ENCODE results near the gene PMS2.

Gene PMS2

DNA sequence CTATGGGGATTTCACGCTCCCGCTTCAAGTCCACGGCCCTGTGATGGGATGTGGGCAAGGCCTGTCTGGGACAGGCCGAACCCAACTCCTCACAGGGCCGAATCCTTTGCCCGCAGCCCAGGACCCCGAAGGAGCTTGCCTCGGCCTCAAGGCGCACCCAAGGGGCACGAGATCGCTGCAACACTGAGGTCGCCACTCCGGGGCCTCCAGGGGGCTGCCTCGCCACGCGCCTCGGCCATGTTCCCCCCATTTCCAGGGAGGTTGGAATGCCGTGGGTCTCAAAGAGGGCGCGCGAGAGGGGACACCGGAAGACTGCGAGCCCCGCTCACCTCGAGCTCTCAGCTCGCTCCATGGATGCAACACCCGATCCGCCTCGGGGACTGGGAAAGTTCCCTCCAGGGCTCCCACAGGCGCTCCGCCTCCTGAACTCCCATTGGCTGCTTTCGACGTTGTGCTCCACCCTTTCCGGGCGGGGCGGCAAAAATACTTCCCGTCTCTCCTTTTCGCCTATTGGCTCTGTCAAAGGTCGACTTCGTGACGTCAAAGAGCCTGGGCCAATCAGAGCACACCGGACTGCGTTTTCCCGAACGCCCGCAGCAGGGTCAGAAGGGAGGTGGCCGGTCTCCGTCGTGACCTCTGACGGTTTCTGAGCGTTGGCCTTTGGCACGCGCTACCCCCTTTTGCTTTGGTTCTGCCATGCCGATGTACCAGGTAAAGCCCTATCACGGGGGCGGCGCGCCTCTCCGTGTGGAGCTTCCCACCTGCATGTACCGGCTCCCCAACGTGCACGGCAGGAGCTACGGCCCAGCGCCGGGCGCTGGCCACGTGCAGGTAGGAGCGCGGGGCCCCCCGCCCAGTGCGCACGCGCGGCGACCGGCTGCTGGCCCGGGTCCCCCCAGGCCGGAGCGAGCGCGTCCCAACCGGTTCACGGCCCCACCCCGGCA, at the start of gene PMS2, which contains the start of gene AIMP2 (continued):
- peak; percentile 80 for TF ChIP-seq ZNF629 (tag by site-specific recombination; IDR thresholded peaks at IDR 0.05)
- peak; percentile 44; the same call in 1 of the 2 replicates for TF ChIP-seq WT1 (tag by site-specific recombination; IDR thresholded peaks at IDR 0.05)
- no peak for TF ChIP-seq ZNF10 (tag by site-specific recombination; IDR thresholded peaks at IDR 0.05)
- TF ChIP-seq PRDM1 (tag by site-specific recombination; IDR thresholded peaks at IDR 0.05): no peak
- TF ChIP-seq GLIS1 (tag by site-specific recombination; IDR thresholded peaks at IDR 0.05): 0 out of 2 replicates have a peak, but pooled peaks have one; percentile 4
- TF ChIP-seq, protein P1, sequence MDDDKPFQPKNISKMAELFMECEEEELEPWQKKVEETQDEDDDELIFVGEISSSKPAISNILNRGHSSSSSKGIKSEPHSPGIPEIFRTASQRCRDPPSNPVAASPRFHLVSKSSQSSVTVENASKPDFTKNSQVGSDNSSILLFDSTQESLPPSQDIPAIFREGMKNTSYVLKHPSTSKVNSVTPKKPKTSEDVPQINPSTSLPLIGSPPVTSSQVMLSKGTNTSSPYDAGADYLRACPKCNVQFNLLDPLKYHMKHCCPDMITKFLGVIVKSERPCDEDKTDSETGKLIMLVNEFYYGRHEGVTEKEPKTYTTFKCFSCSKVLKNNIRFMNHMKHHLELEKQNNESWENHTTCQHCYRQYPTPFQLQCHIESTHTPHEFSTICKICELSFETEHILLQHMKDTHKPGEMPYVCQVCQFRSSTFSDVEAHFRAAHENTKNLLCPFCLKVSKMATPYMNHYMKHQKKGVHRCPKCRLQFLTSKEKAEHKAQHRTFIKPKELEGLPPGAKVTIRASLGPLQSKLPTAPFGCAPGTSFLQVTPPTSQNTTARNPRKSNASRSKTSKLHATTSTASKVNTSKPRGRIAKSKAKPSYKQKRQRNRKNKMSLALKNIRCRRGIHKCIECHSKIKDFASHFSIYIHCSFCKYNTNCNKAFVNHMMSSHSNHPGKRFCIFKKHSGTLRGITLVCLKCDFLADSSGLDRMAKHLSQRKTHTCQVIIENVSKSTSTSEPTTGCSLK (tag by site-specific recombination; IDR thresholded peaks at IDR 0.05): no peak
- TF ChIP-seq ZNF121 (tag by site-specific recombination; IDR thresholded peaks at IDR 0.05): no peak
- TF ChIP-seq HOXA7 (CRISPR knock-in tag; IDR thresholded peaks at IDR 0.05; ENCODE audit: borderline replicate concordance): no peak
- no peak for TF ChIP-seq ZNF530 (tag by site-specific recombination; IDR thresholded peaks at IDR 0.05; ENCODE audit: low read depth)
- TF ChIP-seq ZNF350 (tag by site-specific recombination; IDR thresholded peaks at IDR 0.05): no peak
- TF ChIP-seq ZNF324 (tag by site-specific recombination; IDR thresholded peaks at IDR 0.05): no peak
- TF ChIP-seq ZNF692 (tag by site-specific recombination; IDR thresholded peaks at IDR 0.05): peak; percentile 90
- no peak for TF ChIP-seq GLI2 (tag by site-specific recombination; IDR thresholded peaks at IDR 0.05; ENCODE audit: borderline replicate concordance, low read depth)
- peak; percentile 42; the same call in 1 of the 2 replicates for TF ChIP-seq GLIS2 (tag by site-specific recombination; IDR thresholded peaks at IDR 0.05)
- no peak for TF ChIP-seq ZNF707 (tag by site-specific recombination; IDR thresholded peaks at IDR 0.05)
- TF ChIP-seq, protein P2, sequence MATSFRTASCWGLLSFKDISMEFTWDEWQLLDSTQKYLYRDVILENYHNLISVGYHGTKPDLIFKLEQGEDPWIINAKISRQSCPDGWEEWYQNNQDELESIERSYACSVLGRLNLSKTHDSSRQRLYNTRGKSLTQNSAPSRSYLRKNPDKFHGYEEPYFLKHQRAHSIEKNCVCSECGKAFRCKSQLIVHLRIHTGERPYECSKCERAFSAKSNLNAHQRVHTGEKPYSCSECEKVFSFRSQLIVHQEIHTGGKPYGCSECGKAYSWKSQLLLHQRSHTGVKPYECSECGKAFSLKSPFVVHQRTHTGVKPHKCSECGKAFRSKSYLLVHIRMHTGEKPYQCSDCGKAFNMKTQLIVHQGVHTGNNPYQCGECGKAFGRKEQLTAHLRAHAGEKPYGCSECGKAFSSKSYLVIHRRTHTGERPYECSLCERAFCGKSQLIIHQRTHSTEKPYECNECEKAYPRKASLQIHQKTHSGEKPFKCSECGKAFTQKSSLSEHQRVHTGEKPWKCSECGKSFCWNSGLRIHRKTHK (tag by site-specific recombination; IDR thresholded peaks at IDR 0.05): no peak
- TF ChIP-seq ZNF658 (tag by site-specific recombination; IDR thresholded peaks at IDR 0.05): no peak
- TF ChIP-seq ZBTB44 (tag by site-specific recombination; IDR thresholded peaks at IDR 0.05): no peak
- TF ChIP-seq ZNF341 (tag by site-specific recombination; IDR thresholded peaks at IDR 0.05; ENCODE audit: low read depth): peak; percentile 62
- 0 out of 2 replicates have a peak, but pooled peaks have one; percentile 53 for TF ChIP-seq ZNF580 (tag by site-specific recombination; IDR thresholded peaks at IDR 0.05)
- peak; percentile 34; the same call in 1 of the 2 replicates for TF ChIP-seq ZNF660 (tag by site-specific recombination; IDR thresholded peaks at IDR 0.05)
- no peak for TF ChIP-seq ZNF24 (tag by site-specific recombination; IDR thresholded peaks at IDR 0.05)
- peak; percentile 25; the same call in 1 of the 2 replicates for TF ChIP-seq REST (tag by site-specific recombination; IDR thresholded peaks at IDR 0.05)
- peak; percentile 81; the same call in 1 of the 2 replicates for TF ChIP-seq ZNF561 (tag by site-specific recombination; IDR thresholded peaks at IDR 0.05; ENCODE audit: borderline replicate concordance)
- TF ChIP-seq ZBTB48 (tag by site-specific recombination; IDR thresholded peaks at IDR 0.05): 0 out of 2 replicates have a peak, but pooled peaks have one; percentile 41
- no peak for TF ChIP-seq ZNF223 (tag by site-specific recombination; IDR thresholded peaks at IDR 0.05)
- no peak for TF ChIP-seq MYNN (tag by site-specific recombination; IDR thresholded peaks at IDR 0.05; ENCODE audit: borderline replicate concordance)
- no peak; the same call in 1 of the 2 replicates for TF ChIP-seq HOXD13 (CRISPR knock-in tag; IDR thresholded peaks at IDR 0.05; ENCODE audit: borderline replicate concordance)
- no peak for TF ChIP-seq ZNF510 (tag by site-specific recombination; IDR thresholded peaks at IDR 0.05; ENCODE audit: insufficient replicate concordance)
